ENCODE data around the gene CNTROB.

DNA sequence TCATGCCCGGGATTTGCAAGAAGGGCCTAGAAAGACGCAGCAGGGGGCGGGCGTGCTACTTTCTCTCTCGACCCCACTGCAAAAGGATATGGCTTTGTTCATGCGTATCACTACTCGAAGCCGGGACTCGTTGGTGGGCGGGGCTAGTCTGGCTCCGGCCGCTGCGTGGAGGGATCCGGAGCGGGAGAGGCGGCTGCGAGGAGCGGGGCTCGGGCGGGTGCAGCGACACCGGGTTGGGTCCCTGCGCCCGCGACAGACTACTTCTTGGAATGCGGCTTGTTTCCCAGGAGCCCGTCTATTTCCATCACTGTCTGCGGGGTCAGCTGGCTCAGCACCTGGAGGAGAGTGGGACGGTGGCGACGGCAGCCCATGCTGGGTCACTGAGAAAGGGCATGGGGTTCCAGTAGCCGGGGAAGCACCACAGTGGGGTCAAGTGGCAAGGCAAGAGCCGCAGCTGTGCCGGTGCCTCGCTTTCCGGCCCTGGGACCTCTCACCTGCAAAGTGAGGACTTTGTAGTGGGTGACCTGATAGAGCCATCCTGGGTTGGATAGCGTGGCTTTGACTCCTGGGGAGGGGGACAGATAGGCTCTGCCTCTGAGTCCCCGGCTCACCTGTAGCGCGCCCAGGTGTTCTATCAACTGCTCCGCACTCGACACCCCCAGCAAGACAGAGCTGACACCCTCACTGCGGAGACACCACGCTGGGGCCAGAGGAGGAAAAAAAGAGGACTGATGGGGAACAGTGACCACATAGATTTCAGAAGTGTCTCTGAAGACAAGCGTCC is 9.0 kb upstream of the CNTROB start:
- TF ChIP-seq EZH2 (IDR thresholded peaks at IDR 0.05; ENCODE audit: borderline replicate concordance, insufficient read depth, low read depth, low read length, poor library complexity, severe bottlenecking), result no peak
- TF ChIP-seq CTCF (IDR thresholded peaks at IDR 0.05), result no peak
